ENCODE data around the gene RAB3IL1. TPM values are rescaled to one million over a fixed set of nuclear protein-coding genes. Genes with fewer than 3 reads are reported as not detected.

RAB3IL1 gene
- total RNA-seq, 1 experiment from 2014 or later, result 2.3 TPM

- ChIA-PET POLR2A (interaction anchor here (0.7 to 1.6 kb wide), 7 partner anchors 16 to 100 kb away, joined by 3 to 7 read pairs (median 5); partner anchors contain the start of gene TMEM258), CTCF (interaction anchor here (0.6 to 2.9 kb wide), 4 partner anchors 56 to 216 kb away, joined by 3 to 10 read pairs (median 4); no protein-coding TSS in a partner anchor)
- Mint-ChIP-seq H3K4me1 (ENCODE audit: insufficient read depth, unreplicated experiment) (peaks cover 23% of the 10 kb centered on the region), H3K27ac (ENCODE audit: low read depth, unreplicated experiment) (peak within 1 kb of the TSS; percentile 61), H3K27me3 (ENCODE audit: insufficient read depth, unreplicated experiment) (no peaks in the 10 kb centered on the region), H3K4me3 (ENCODE audit: unreplicated experiment) (peak within 1 kb of the TSS; percentile 83), H3K36me3 (ENCODE audit: insufficient read depth, unreplicated experiment) (peaks cover 15% of the 10 kb centered on the region), H3K9me3 (ENCODE audit: unreplicated experiment) (no peaks in the 10 kb centered on the region)
- TF ChIP-seq, protein P1, sequence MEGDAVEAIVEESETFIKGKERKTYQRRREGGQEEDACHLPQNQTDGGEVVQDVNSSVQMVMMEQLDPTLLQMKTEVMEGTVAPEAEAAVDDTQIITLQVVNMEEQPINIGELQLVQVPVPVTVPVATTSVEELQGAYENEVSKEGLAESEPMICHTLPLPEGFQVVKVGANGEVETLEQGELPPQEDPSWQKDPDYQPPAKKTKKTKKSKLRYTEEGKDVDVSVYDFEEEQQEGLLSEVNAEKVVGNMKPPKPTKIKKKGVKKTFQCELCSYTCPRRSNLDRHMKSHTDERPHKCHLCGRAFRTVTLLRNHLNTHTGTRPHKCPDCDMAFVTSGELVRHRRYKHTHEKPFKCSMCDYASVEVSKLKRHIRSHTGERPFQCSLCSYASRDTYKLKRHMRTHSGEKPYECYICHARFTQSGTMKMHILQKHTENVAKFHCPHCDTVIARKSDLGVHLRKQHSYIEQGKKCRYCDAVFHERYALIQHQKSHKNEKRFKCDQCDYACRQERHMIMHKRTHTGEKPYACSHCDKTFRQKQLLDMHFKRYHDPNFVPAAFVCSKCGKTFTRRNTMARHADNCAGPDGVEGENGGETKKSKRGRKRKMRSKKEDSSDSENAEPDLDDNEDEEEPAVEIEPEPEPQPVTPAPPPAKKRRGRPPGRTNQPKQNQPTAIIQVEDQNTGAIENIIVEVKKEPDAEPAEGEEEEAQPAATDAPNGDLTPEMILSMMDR (IDR thresholded peaks at IDR 0.05; ENCODE audit: unreplicated experiment), result no peak
- BruUV-seq (replicated peaks), result no TSS peak
- peak; percentile 77 for DNase-seq (ENCODE audit: unreplicated experiment)
- intact Hi-C loops (cut with micrococcal nuclease), result loop anchor here (1.0 kb wide), 1 partner anchor 99 kb away; the partner anchor contains the start of genes FEN1 and TMEM258
Measured at GRCh38 chr11:61891331-61892084, 25.9 kb downstream of the RAB3IL1 start, which contains the start of gene FADS3. Gene FADS3 (minus strand): TSS chr11:61891545. CDS start chr11:61891381, 164 bp downstream.

DNA sequence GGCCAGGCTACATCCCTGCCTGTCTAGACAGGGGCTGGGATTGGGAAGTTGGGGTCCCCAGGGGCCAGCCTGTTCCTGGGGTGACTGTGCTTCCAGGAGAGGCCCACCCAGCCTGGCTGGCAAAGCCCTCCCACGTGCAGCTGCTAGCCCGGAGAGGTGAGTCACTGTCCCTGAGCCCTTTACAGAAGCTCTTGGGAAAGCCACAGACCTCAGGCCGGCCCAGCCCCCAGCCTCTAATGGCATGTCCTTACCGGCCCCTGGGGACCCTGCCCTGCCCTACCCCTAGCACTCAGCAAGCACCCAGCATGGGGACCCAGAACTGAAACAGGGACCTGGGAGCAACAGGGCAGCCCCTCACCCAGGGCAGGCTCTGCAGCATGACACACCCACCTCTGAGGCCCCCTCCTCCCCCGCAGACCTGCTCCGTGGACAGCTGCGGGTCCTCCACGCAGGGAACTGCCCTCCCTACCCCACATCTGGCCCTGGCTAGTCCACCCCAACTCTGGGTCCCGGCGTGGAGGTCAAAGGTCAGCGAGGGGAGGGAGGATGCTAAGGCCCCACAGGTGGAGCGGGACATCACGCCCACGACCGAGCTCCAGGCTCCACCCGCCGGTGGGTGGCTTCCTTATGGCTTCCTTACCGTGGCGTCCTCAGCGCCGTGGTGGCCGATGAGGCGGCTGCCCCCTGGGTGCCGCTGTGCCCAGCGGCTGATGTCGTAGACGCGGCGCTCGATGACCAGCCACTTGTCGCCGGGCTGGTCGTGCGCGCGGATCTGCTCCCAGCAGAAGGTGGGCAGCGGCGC, 26.6 kb downstream of the RAB3IL1 start:
- TF ChIP-seq, protein P1 (IDR thresholded peaks at IDR 0.05; ENCODE audit: unreplicated experiment), result no peak

GRCh38 chr11:61889831-61890230, 27.5 kb downstream of the RAB3IL1 start:
- Mint-ChIP-seq H3K4me3 (ENCODE audit: unreplicated experiment) (peak overlapping the region; percentile 83), H3K27ac (ENCODE audit: low read depth, unreplicated experiment) (no peak overlapping the region), H3K9me3 (ENCODE audit: unreplicated experiment) (no peaks in the 10 kb centered on the region), H3K4me1 (ENCODE audit: insufficient read depth, unreplicated experiment) (peaks cover 23% of the 10 kb centered on the region), H3K36me3 (ENCODE audit: insufficient read depth, unreplicated experiment) (peaks cover 15% of the 10 kb centered on the region), H3K27me3 (ENCODE audit: insufficient read depth, unreplicated experiment) (no peaks in the 10 kb centered on the region)
- BruUV-seq (replicated peaks), result TSS peak; percentile 28
- POLR2A ChIA-PET, result interaction anchor here (1.0 to 2.5 kb wide), 5 partner anchors 19 to 92 kb away, joined by 5 to 8 read pairs (median 7); partner anchors contain the start of gene FTH1
- TF ChIP-seq, protein P1 (IDR thresholded peaks at IDR 0.05; ENCODE audit: unreplicated experiment), result no peak
- intact Hi-C loops (cut with micrococcal nuclease), result no loop called here
- CTCF ChIA-PET, result interaction anchor here (0.5 to 3.2 kb wide), 8 partner anchors 9 to 237 kb away, joined by 3 to 23 read pairs (median 6); no protein-coding TSS in a partner anchor
- no peak for DNase-seq (ENCODE audit: unreplicated experiment)

More for the DNA sequence above, 26.6 kb downstream of the RAB3IL1 start:
- H3K27ac Mint-ChIP-seq (ENCODE audit: low read depth, unreplicated experiment), result peak overlapping the region; percentile 61
- peak overlapping the region; percentile 83 for H3K4me3 Mint-ChIP-seq (ENCODE audit: unreplicated experiment)
- no peaks in the 10 kb centered on the region for H3K27me3 Mint-ChIP-seq (ENCODE audit: insufficient read depth, unreplicated experiment)
- H3K4me1 Mint-ChIP-seq (ENCODE audit: insufficient read depth, unreplicated experiment), result peaks cover 23% of the 10 kb centered on the region
- BruUV-seq (replicated peaks), result no TSS peak
- POLR2A ChIA-PET, result interaction anchor here (0.7 to 2.5 kb wide), 9 partner anchors 17 to 99 kb away, joined by 3 to 8 read pairs (median 5); partner anchors contain the start of genes FTH1 and TMEM258
- H3K36me3 Mint-ChIP-seq (ENCODE audit: insufficient read depth, unreplicated experiment), result peaks cover 15% of the 10 kb centered on the region
- peak; percentile 74 for DNase-seq (ENCODE audit: unreplicated experiment)
- H3K9me3 Mint-ChIP-seq (ENCODE audit: unreplicated experiment), result no peaks in the 10 kb centered on the region
- CTCF ChIA-PET, result interaction anchor here (0.6 to 3.2 kb wide), 8 partner anchors 8 to 236 kb away, joined by 3 to 23 read pairs (median 3); no protein-coding TSS in a partner anchor
- intact Hi-C loops (cut with micrococcal nuclease), result loop anchor here (1.0 kb wide), 1 partner anchor 98 kb away; the partner anchor contains the start of genes FEN1 and TMEM258

All from MCF 10A (cell line).